Ammon's horn (tissue), 1 donor: ENCODE data around the gene RNF181.
"Not testable (repeated sequence)": the region's sequence is repeated elsewhere in the genome, so short reads cannot be mapped to it uniquely, and the experiment has no call there.

Source experiments
- DNase-seq: peaks from one replicate; pipeline ENCODE4 v3.0.0-alpha.2; 2016; ENCODE audit warnings: low spot score

RNF181 gene

GRCh38 chr2:85614757-85615156, 19.2 kb downstream of the RNF181 start:
- not testable (repeated sequence) for DNase-seq

- no peak for DNase-seq
Measured at GRCh38 chr2:85615413-85615728, 19.8 kb downstream of the RNF181 start.

GRCh38 chr2:85617723-85618122, 22.2 kb downstream of the RNF181 start:
- DNase-seq: not testable (repeated sequence)

GRCh38 chr2:85619617-85620016, 24.1 kb downstream of the RNF181 start:
- no peak for DNase-seq

- DNase-seq: no peak
Measured at GRCh38 chr2:85621338-85621737, 25.8 kb downstream of the RNF181 start.

GRCh38 chr2:85623991-85624390, 28.4 kb downstream of the RNF181 start:
- DNase-seq: no peak

- no peak for DNase-seq
Measured at GRCh38 chr2:85628658-85629057, 33.1 kb downstream of the RNF181 start.

- DNase-seq: no peak
Measured at GRCh38 chr2:85631316-85631715, 35.8 kb downstream of the RNF181 start.

GRCh38 chr2:85635011-85635410, 39.5 kb downstream of the RNF181 start:
- no peak for DNase-seq

- no peak for DNase-seq
Measured at GRCh38 chr2:85635636-85636035, 40.1 kb downstream of the RNF181 start.

GRCh38 chr2:85642725-85643124, 47.2 kb downstream of the RNF181 start:
- no peak for DNase-seq

- DNase-seq: no peak
Measured at GRCh38 chr2:85644909-85645308, 49.4 kb downstream of the RNF181 start.

- DNase-seq: no peak
Measured at GRCh38 chr2:85646166-85646565, 50.6 kb downstream of the RNF181 start.
